ENCODE results near the gene IPCEF1. TPM values are rescaled to one million over a fixed set of nuclear protein-coding genes. Genes with fewer than 3 reads are reported as not detected.

Gene IPCEF1
- total RNA-seq, 1 experiment from 2014 or later, result 0.28 TPM

DNA sequence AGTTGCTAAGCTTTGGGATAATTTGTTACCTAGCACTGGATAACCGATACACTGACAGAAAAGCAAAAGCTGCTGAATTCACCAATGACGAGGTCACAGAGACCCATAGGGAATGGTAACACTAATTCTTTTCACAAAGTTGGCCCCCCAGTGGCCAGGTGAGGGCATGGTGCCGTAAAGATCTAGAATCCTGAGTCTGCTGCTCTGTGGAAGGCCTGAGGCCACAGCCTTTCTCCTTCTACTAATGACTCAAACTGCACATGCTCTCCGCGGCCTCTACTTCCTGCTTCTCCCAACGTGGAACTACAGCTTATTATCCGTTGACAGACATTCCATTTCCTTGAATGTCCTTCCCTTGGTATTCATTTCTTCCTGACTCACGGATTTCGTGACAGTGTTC is 190.5 kb downstream of the IPCEF1 start:
- in situ Hi-C loops (cut with HindIII; ENCODE audit: low pct_unique_long_range_greater_than_20kb, low sequenced_read_pairs) (no loop called here), intact Hi-C loops (cut with micrococcal nuclease; ENCODE audit: unreplicated experiment) (no loop called here)
- ChIA-PET POLR2A (no interaction called here), CTCF (no interaction called here)
- ATAC-seq (no peak), DNase-seq (ENCODE audit: low read depth, low spot score) (no peak)
- H3K27me3 ChIP-seq (ENCODE audit: control insufficient read depth, insufficient read depth, low read length), result no peaks in the 10 kb centered on the region
- TF ChIP-seq, protein P1, sequence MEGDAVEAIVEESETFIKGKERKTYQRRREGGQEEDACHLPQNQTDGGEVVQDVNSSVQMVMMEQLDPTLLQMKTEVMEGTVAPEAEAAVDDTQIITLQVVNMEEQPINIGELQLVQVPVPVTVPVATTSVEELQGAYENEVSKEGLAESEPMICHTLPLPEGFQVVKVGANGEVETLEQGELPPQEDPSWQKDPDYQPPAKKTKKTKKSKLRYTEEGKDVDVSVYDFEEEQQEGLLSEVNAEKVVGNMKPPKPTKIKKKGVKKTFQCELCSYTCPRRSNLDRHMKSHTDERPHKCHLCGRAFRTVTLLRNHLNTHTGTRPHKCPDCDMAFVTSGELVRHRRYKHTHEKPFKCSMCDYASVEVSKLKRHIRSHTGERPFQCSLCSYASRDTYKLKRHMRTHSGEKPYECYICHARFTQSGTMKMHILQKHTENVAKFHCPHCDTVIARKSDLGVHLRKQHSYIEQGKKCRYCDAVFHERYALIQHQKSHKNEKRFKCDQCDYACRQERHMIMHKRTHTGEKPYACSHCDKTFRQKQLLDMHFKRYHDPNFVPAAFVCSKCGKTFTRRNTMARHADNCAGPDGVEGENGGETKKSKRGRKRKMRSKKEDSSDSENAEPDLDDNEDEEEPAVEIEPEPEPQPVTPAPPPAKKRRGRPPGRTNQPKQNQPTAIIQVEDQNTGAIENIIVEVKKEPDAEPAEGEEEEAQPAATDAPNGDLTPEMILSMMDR (IDR thresholded peaks at IDR 0.05), result peak; percentile 20
- no peak for TF ChIP-seq TCF7L2 (IDR thresholded peaks at IDR 0.05; ENCODE audit: low read depth, low read length)
- no peaks in the 10 kb centered on the region for H3K36me3 ChIP-seq (ENCODE audit: control insufficient read depth, insufficient read depth, low read length)
- no TSS peak for BruUV-seq (replicated peaks)
- no peak overlapping the region for H3K4me3 ChIP-seq (ENCODE audit: low read depth in 2 of 2, low read length in 2 of 2)
- H3K9me3 ChIP-seq (ENCODE audit: control insufficient read depth, insufficient read depth, low read depth, low read length), result no peaks in the 10 kb centered on the region
- no peak overlapping the region for H3K27ac ChIP-seq (ENCODE audit: low read length)
- no peaks in the 10 kb centered on the region for H3K4me1 ChIP-seq (ENCODE audit: control insufficient read depth, insufficient read depth, low read length)

DNA sequence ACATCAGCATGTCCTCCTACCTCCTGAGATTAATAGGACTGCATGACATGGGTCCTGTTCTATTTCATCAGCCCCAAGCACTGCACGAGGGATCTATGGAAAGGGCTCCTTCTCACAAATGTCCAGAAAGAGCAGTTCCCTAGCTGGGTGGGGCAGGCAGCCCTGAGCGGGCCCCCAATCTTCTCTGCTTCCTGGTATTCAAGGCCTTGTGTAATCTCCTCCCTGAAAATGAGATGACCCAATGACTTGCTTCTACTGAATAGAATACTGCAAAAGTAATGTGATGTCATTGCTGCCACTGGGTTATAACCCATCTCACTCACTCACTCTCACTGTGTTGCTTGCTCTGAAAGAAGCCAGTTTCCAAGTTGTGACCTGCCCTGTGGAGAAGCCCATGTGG is 191.1 kb downstream of the IPCEF1 start:
- no TSS peak for BruUV-seq (replicated peaks)
- intact Hi-C loops (cut with micrococcal nuclease; ENCODE audit: unreplicated experiment), result no loop called here
- H3K4me3 ChIP-seq (ENCODE audit: low read depth in 2 of 2, low read length in 2 of 2), result no peak overlapping the region
- ChIA-PET POLR2A (no interaction called here), CTCF (no interaction called here)
- DNase-seq (ENCODE audit: low read depth, low spot score) (no peak), ATAC-seq (no peak)
- in situ Hi-C loops (cut with HindIII; ENCODE audit: low pct_unique_long_range_greater_than_20kb, low sequenced_read_pairs), result no loop called here
- no peaks in the 10 kb centered on the region for H3K4me1 ChIP-seq (ENCODE audit: control insufficient read depth, insufficient read depth, low read length)
- H3K9me3 ChIP-seq (ENCODE audit: control insufficient read depth, insufficient read depth, low read depth, low read length), result no peaks in the 10 kb centered on the region
- no peaks in the 10 kb centered on the region for H3K36me3 ChIP-seq (ENCODE audit: control insufficient read depth, insufficient read depth, low read length)
- no peak for TF ChIP-seq TCF7L2 (IDR thresholded peaks at IDR 0.05; ENCODE audit: low read depth, low read length)
- no peak for TF ChIP-seq POLR2AphosphoS5 (IDR thresholded peaks at IDR 0.05; ENCODE audit: low read depth, low read length)
- no peak for TF ChIP-seq SIN3A (IDR thresholded peaks at IDR 0.05; ENCODE audit: borderline replicate concordance, insufficient read depth, low read depth, low read length)
- TF ChIP-seq, protein P2, sequence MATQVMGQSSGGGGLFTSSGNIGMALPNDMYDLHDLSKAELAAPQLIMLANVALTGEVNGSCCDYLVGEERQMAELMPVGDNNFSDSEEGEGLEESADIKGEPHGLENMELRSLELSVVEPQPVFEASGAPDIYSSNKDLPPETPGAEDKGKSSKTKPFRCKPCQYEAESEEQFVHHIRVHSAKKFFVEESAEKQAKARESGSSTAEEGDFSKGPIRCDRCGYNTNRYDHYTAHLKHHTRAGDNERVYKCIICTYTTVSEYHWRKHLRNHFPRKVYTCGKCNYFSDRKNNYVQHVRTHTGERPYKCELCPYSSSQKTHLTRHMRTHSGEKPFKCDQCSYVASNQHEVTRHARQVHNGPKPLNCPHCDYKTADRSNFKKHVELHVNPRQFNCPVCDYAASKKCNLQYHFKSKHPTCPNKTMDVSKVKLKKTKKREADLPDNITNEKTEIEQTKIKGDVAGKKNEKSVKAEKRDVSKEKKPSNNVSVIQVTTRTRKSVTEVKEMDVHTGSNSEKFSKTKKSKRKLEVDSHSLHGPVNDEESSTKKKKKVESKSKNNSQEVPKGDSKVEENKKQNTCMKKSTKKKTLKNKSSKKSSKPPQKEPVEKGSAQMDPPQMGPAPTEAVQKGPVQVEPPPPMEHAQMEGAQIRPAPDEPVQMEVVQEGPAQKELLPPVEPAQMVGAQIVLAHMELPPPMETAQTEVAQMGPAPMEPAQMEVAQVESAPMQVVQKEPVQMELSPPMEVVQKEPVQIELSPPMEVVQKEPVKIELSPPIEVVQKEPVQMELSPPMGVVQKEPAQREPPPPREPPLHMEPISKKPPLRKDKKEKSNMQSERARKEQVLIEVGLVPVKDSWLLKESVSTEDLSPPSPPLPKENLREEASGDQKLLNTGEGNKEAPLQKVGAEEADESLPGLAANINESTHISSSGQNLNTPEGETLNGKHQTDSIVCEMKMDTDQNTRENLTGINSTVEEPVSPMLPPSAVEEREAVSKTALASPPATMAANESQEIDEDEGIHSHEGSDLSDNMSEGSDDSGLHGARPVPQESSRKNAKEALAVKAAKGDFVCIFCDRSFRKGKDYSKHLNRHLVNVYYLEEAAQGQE (IDR thresholded peaks at IDR 0.05; ENCODE audit: insufficient read depth in 1 of 2, low read depth in 2 of 2, low read length in 1 of 2), result no peak
- TF ChIP-seq, protein P1 (IDR thresholded peaks at IDR 0.05), result no peak
- no peak overlapping the region for H3K27ac ChIP-seq (ENCODE audit: low read length)
- H3K27me3 ChIP-seq (ENCODE audit: control insufficient read depth, insufficient read depth, low read length), result no peaks in the 10 kb centered on the region

DNA sequence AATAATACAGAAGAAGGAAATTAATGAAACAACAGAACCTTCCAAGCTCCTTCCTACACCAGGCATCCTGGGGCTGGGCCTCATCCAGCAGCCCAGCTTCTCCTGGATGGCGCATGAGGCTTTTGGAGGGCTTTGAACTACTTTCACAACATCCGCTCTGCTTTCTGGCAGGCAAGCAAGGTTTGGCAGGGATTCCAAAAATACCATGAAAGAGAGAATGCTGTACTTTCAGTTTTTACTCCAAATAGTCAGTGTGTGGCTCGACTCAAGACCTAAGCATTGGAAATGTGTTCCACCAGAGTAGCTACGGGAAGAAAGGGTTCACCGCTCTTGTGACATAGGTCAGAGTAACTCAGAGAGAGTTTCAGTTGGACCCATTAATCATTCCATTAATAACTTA is 192.2 kb downstream of the IPCEF1 start:
- no peak overlapping the region for H3K27ac ChIP-seq (ENCODE audit: low read length)
- ATAC-seq (no peak), DNase-seq (ENCODE audit: low read depth, low spot score) (no peak)
- no peaks in the 10 kb centered on the region for H3K9me3 ChIP-seq (ENCODE audit: control insufficient read depth, insufficient read depth, low read depth, low read length)
- intact Hi-C loops (cut with micrococcal nuclease; ENCODE audit: unreplicated experiment) (no loop called here), in situ Hi-C loops (cut with HindIII; ENCODE audit: low pct_unique_long_range_greater_than_20kb, low sequenced_read_pairs) (no loop called here)
- POLR2A ChIA-PET, result no interaction called here
- no peaks in the 10 kb centered on the region for H3K27me3 ChIP-seq (ENCODE audit: control insufficient read depth, insufficient read depth, low read length)
- CTCF ChIA-PET, result no interaction called here
- no peak overlapping the region for H3K4me3 ChIP-seq (ENCODE audit: low read depth in 2 of 2, low read length in 2 of 2)
- no TSS peak for BruUV-seq (replicated peaks)
- H3K36me3 ChIP-seq (ENCODE audit: control insufficient read depth, insufficient read depth, low read length), result no peaks in the 10 kb centered on the region
- H3K4me1 ChIP-seq (ENCODE audit: control insufficient read depth, insufficient read depth, low read length), result no peaks in the 10 kb centered on the region
- TF ChIP-seq TCF7L2 (IDR thresholded peaks at IDR 0.05; ENCODE audit: low read depth, low read length), result no peak
- no peak for TF ChIP-seq POLR2AphosphoS5 (IDR thresholded peaks at IDR 0.05; ENCODE audit: low read depth, low read length)
- TF ChIP-seq, protein P2 (IDR thresholded peaks at IDR 0.05; ENCODE audit: insufficient read depth in 1 of 2, low read depth in 2 of 2, low read length in 1 of 2), result no peak
- TF ChIP-seq, protein P1 (IDR thresholded peaks at IDR 0.05), result no peak
- TF ChIP-seq SIN3A (IDR thresholded peaks at IDR 0.05; ENCODE audit: borderline replicate concordance, insufficient read depth, low read depth, low read length), result no peak
